C4-2B (cell line): Measurements from ENCODE around the gene TMPRSS6.

Source experiments
- CTCF ChIP-seq: fragments of 450-650 bp; conservative IDR thresholded peaks from 2 replicates; pipeline ENCODE4 v1.5.1; 2017; ENCODE audit warnings: mild to moderate bottlenecking
- ZFX ChIP-seq: fragments of 450-650 bp; IDR thresholded peaks from 2 replicates; pipeline ENCODE4 v1.6.1; 2017

DNA sequence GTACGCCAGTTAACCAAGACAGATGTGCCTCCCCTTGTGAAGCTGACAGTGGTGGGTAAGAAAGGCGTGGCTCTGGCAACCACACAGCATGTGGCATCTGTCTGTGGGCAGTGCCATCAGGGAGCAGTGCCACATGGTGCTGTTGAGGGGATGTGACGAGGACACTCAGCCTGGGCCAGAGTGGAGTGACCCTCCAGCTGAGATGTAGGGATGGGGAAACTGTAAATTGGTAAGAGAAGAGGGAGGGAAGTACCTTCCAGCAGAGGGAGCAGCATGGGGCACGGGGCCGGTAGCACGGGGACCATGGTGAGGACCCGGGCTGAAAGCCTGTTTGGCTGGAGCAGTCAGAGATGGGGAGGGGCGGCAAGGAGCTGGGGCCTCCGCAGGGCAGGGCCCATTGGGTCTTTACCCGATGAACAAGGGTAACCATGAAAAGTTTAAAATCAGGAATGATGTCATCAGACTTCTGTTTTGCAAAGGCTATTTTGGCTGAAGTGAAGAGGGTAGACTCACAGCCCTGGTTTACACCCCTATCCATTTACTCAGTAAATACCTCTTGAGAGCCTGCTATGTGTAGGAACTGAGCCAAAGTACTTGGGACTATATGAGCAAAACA lies 10.4 kb downstream of the TMPRSS6 start:
- TF ChIP-seq CTCF (no peak), ZFX (no peak)
